ENCODE results near the gene IGSF1.

Gene IGSF1

GRCh38 chrX:131288738-131289511 lies at the start of gene IGSF1:
Gene IGSF1 (minus strand): TSS chrX:131289306. CDS start chrX:131286674, 2,632 bp downstream.
- no peak for DNase-seq (ENCODE audit: low read depth)

- no peak for DNase-seq (ENCODE audit: low read depth)
These were observed 43.2 kb upstream of the IGSF1 start for GRCh38 chrX:131332331-131332730.

GRCh38 chrX:131331152-131331551 lies 42.0 kb upstream of the IGSF1 start:
- no peak for DNase-seq (ENCODE audit: low read depth)

GRCh38 chrX:131330735-131331134 lies 41.6 kb upstream of the IGSF1 start:
- no peak for DNase-seq (ENCODE audit: low read depth)

GRCh38 chrX:131322651-131323050 lies 33.5 kb upstream of the IGSF1 start:
- DNase-seq (ENCODE audit: low read depth), result no peak

- no peak for DNase-seq (ENCODE audit: low read depth)
These were observed 28.2 kb upstream of the IGSF1 start for GRCh38 chrX:131317326-131317725.

GRCh38 chrX:131316260-131316659 lies 27.2 kb upstream of the IGSF1 start:
- DNase-seq (ENCODE audit: low read depth), result no peak

- DNase-seq (ENCODE audit: low read depth), result no peak
These were observed 19.9 kb upstream of the IGSF1 start for GRCh38 chrX:131308980-131309379.

- no peak for DNase-seq (ENCODE audit: low read depth)
These were observed 17.5 kb upstream of the IGSF1 start for GRCh38 chrX:131306601-131307000.

GRCh38 chrX:131305926-131306325 lies 16.8 kb upstream of the IGSF1 start:
- no peak for DNase-seq (ENCODE audit: low read depth)

- DNase-seq (ENCODE audit: low read depth), result no peak
These were observed 13.6 kb upstream of the IGSF1 start for GRCh38 chrX:131302701-131303100.

GRCh38 chrX:131301155-131301554 lies 12.0 kb upstream of the IGSF1 start:
- DNase-seq (ENCODE audit: low read depth), result no peak

GRCh38 chrX:131298846-131299245 lies 9.7 kb upstream of the IGSF1 start:
- DNase-seq (ENCODE audit: low read depth), result no peak

GRCh38 chrX:131298036-131298435 lies 8.9 kb upstream of the IGSF1 start:
- DNase-seq (ENCODE audit: low read depth), result no peak

- DNase-seq (ENCODE audit: low read depth), result no peak
These were observed 421 bp upstream of the IGSF1 start for GRCh38 chrX:131289527-131289926.

GRCh38 chrX:131288188-131288587 lies 918 bp downstream of the IGSF1 start:
- DNase-seq (ENCODE audit: low read depth), result no peak

- no peak for DNase-seq (ENCODE audit: low read depth)
These were observed 1.4 kb downstream of the IGSF1 start for GRCh38 chrX:131287560-131288179.

GRCh38 chrX:131279617-131280016 lies 9.5 kb downstream of the IGSF1 start:
- no peak for DNase-seq (ENCODE audit: low read depth)

- no peak for DNase-seq (ENCODE audit: low read depth)
These were observed 9.9 kb downstream of the IGSF1 start for GRCh38 chrX:131279197-131279596.

- no peak for DNase-seq (ENCODE audit: low read depth)
These were observed 11.5 kb downstream of the IGSF1 start for GRCh38 chrX:131277543-131278136.

- no peak for DNase-seq (ENCODE audit: low read depth)
These were observed 16.1 kb downstream of the IGSF1 start for GRCh38 chrX:131273011-131273410.

- DNase-seq (ENCODE audit: low read depth), result no peak
These were observed 17.3 kb downstream of the IGSF1 start for GRCh38 chrX:131271826-131272225.

GRCh38 chrX:131271274-131271673 lies 17.8 kb downstream of the IGSF1 start:
- DNase-seq (ENCODE audit: low read depth), result no peak
